Liver (tissue), 9 donors: Measurements from ENCODE around the gene RUFY4. TPM values are rescaled to one million over a fixed set of nuclear protein-coding genes. Genes with fewer than 3 reads are reported as not detected.
"Not testable (repeated sequence)": the region's sequence is repeated elsewhere in the genome, so short reads cannot be mapped to it uniquely, and the experiment has no call there.

Source experiments
- DNase-seq: peaks from one replicate; pipeline ENCODE4 v3.0.0-alpha.2; 2017; ENCODE audit warnings: low spot score
- H3K27ac ChIP-seq, 2 donors: one replicate each; pipeline ENCODE4 v1.7.0; 2013; ENCODE audit warnings: inconsistent platforms in 2 of 2, low read length in 2 of 2, control low read depth in 1 of 2, low read depth in 1 of 2, mild to moderate bottlenecking in 1 of 2
- H3K27me3 ChIP-seq, 4 donors: one replicate each; pipeline versions ENCODE4 v1.6.1 to v1.7.0; 2013; ENCODE audit warnings: low read length in 3 of 4, inconsistent platforms in 1 of 4, mild to moderate bottlenecking in 1 of 4, moderate library complexity in 1 of 4; ENCODE audit not compliant: control insufficient read depth in 4 of 4, insufficient read depth in 4 of 4
- H3K36me3 ChIP-seq, 4 donors: one replicate each; pipeline versions ENCODE4 v1.6.1 to v1.7.0; 2013; ENCODE audit warnings: low read length in 3 of 4, mild to moderate bottlenecking in 3 of 4, low read depth in 1 of 4, moderate library complexity in 1 of 4; ENCODE audit not compliant: control insufficient read depth in 4 of 4, insufficient read depth in 3 of 4
- H3K4me1 ChIP-seq, 4 donors: one replicate each; pipeline versions ENCODE4 v1.6.1 to v1.7.0; 2013; ENCODE audit warnings: low read length in 3 of 4, mild to moderate bottlenecking in 3 of 4, moderate library complexity in 1 of 4; ENCODE audit not compliant: control insufficient read depth in 4 of 4, insufficient read depth in 4 of 4
- H3K4me3 ChIP-seq, 3 donors: one replicate each; pipeline versions ENCODE4 v1.6.1 to v1.7.0; 2013; ENCODE audit warnings: low read length in 3 of 3, control low read depth in 1 of 3, low read depth in 1 of 3, mild to moderate bottlenecking in 1 of 3
- H3K9ac ChIP-seq, 2 donors: one replicate each; pipeline ENCODE4 v1.7.0; 2013; ENCODE audit warnings: low read length in 2 of 2, mild to moderate bottlenecking in 2 of 2, moderate library complexity in 2 of 2, control low read depth in 1 of 2, low read depth in 1 of 2
- H3K9me3 ChIP-seq, 4 donors: one replicate each; pipeline versions ENCODE4 v1.6.1 to v1.7.0; 2013; ENCODE audit warnings: low read length in 3 of 4; ENCODE audit not compliant: control insufficient read depth in 4 of 4
- CTCF ChIP-seq: fragments of 150-350 bp; IDR thresholded peaks from 2 replicates; pipeline ENCODE4 v1.5.1; 2017; ENCODE audit warnings: improper control_type of control experiment, low read depth, low read length; ENCODE audit not compliant: missing input control
- GABPA ChIP-seq, 2 donors: IDR thresholded peaks in 1 of 2; conservative IDR thresholded peaks in 1 of 2; 2 replicates each; pipeline ENCODE4 v1.6.1; 2016; ENCODE audit warnings: antibody characterized with exemption in 2 of 2, mild to moderate bottlenecking in 1 of 2, moderate library complexity in 1 of 2
- HNF4G ChIP-seq: IDR thresholded peaks from 2 replicates; pipeline ENCODE4 v1.6.1; 2016; ENCODE audit warnings: antibody characterized with exemption
- JUND ChIP-seq, 2 donors: IDR thresholded peaks; 2 replicates each; pipeline ENCODE4 v1.6.1; 2016; ENCODE audit warnings: antibody characterized with exemption in 2 of 2
- RAD21 ChIP-seq, 2 donors: IDR thresholded peaks; 2 replicates each; pipeline ENCODE4 v1.6.1; 2016; ENCODE audit warnings: antibody characterized with exemption in 2 of 2, mild to moderate bottlenecking in 2 of 2
- REST ChIP-seq: IDR thresholded peaks from 2 replicates; pipeline ENCODE4 v1.6.1; 2016; ENCODE audit warnings: antibody characterized with exemption, mild to moderate bottlenecking
- RXRA ChIP-seq, 2 donors: IDR thresholded peaks; 2 replicates each; pipeline ENCODE4 v1.6.1; 2017 to 2018; ENCODE audit warnings: antibody characterized with exemption in 2 of 2, mild to moderate bottlenecking in 1 of 2
- SP1 ChIP-seq: IDR thresholded peaks from 2 replicates; pipeline ENCODE4 v1.6.1; 2018; ENCODE audit warnings: antibody characterized with exemption, mild to moderate bottlenecking
- YY1 ChIP-seq: IDR thresholded peaks from 2 replicates; pipeline ENCODE4 v1.6.1; 2016; ENCODE audit warnings: antibody characterized with exemption, mild to moderate bottlenecking
- WGBS: extraction: QIAGEN DNeasy Blood & Tissue Kit; methylation state at CpG from one replicate; pipeline ENCODE4 v1.1.7; 2013; 5-methylcytosine and 5-hydroxymethylcytosine counted together
- polyA plus RNA-seq, 2 donors: library from polyadenylated mRNA; stranded (reverse) in 1 of 2; unstranded in 1 of 2; fragments of 200-250 nt in 1 of 2; fragments of >200 nt in 1 of 2; fragmentation: Nextera tagmentation in 1 of 2; extraction: Ambion mirVana in 1 of 2; gene quantifications; one replicate each; pipeline versions ENCODE4 v1.2.1 to v1.2.3, GENCODE V29; 2013 to 2015
- total RNA-seq, 2 donors: library from RNA; depleted of rRNA; stranded (reverse); fragments of >200 nt; gene quantifications; one replicate each; pipeline ENCODE4 v1.2.3, GENCODE V29; 2014
- donor health status: healthy.
- donor health status: healthy.
- donor health status: healthy.
- donor health status: healthy.
- donor health status: healthy.

The RUFY4 gene, protein sequence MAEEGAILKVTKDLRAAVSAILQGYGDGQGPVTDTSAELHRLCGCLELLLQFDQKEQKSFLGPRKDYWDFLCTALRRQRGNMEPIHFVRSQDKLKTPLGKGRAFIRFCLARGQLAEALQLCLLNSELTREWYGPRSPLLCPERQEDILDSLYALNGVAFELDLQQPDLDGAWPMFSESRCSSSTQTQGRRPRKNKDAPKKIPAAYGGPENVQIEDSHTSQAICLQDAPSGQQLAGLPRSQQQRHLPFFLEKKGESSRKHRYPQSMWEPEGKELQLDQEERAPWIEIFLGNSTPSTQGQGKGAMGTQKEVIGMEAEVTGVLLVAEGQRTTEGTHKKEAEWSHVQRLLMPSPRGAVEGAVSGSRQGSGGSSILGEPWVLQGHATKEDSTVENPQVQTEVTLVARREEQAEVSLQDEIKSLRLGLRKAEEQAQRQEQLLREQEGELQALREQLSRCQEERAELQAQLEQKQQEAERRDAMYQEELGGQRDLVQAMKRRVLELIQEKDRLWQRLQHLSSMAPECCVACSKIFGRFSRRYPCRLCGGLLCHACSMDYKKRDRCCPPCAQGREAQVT
- under 1 TPM; 0.05 to 0.08 TPM for total RNA-seq
- under 1 TPM in 1 of 2 donors, not detected in 1; 0.08 TPM for polyA plus RNA-seq

GRCh38 chr2:218068721-218069334, at the start of gene RUFY4:
Gene RUFY4 (plus strand): TSS chr2:218069253. CDS start chr2:218070606, 1,353 bp downstream.
- not testable (repeated sequence) for H3K9ac ChIP-seq, H3K27ac ChIP-seq, H3K36me3 ChIP-seq, H3K9me3 ChIP-seq, H3K4me1 ChIP-seq, H3K27me3 ChIP-seq
- H3K4me3 ChIP-seq = peak within 1 kb of the TSS; percentile 27 to 53 (median 37)
- DNase-seq = peak; percentile 58
- TF ChIP-seq CTCF (peak; percentile 57), RAD21 (IDR thresholded peaks at IDR 0.05) (peak; percentile 71 to 81)
- 5% methylated on average over 15 of the region's 15 CpGs for WGBS

GRCh38 chr2:218019411-218020060, 49.5 kb upstream of the RUFY4 start:
- H3K36me3 ChIP-seq = no peaks in the 10 kb centered on the region
- peaks cover 0 to 10% (median 5%) of the 10 kb centered on the region in 4 donors for H3K4me1 ChIP-seq
- TF ChIP-seq YY1 (no peak), REST (no peak), HNF4G (no peak), RXRA (IDR thresholded peaks at IDR 0.05) (no peak), SP1 (no peak), JUND (IDR thresholded peaks at IDR 0.05) (no peak), GABPA (IDR thresholded peaks at IDR 0.05 in 1 of 2, conservative IDR thresholded peaks at IDR 0.05 in 1 of 2) (no peak)
- H3K9me3 ChIP-seq = no peaks in the 10 kb centered on the region
- H3K4me3 ChIP-seq = no peak overlapping the region
- 87% methylated on average over 7 of the region's 7 CpGs for WGBS
- H3K9ac ChIP-seq = no peak overlapping the region
- H3K27me3 ChIP-seq = no peaks in the 10 kb centered on the region
- H3K27ac ChIP-seq = no peak overlapping the region
- no peak for DNase-seq
